ENCODE measurements around the gene ARMH1.

DNA sequence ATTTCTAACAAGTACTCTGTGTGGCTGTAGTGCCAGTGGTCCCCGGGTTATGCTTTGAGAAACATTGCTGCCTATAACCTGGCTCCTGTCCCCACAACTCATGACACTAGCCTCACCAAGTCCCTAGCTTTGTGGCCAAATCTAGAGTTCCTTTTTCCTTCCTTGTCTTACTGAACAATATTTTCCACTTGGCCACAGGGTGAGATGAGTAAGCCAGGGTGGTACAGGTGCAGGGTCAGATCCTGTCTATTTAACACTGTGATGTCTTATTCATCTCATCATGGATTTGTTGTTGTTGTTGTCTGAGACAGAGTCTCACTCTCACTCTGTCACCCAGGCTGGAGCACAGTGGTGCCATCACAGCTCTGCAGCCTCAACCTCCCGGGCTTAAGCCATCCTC, 18.6 kb downstream of the ARMH1 start:
- TF ChIP-seq, protein P1, sequence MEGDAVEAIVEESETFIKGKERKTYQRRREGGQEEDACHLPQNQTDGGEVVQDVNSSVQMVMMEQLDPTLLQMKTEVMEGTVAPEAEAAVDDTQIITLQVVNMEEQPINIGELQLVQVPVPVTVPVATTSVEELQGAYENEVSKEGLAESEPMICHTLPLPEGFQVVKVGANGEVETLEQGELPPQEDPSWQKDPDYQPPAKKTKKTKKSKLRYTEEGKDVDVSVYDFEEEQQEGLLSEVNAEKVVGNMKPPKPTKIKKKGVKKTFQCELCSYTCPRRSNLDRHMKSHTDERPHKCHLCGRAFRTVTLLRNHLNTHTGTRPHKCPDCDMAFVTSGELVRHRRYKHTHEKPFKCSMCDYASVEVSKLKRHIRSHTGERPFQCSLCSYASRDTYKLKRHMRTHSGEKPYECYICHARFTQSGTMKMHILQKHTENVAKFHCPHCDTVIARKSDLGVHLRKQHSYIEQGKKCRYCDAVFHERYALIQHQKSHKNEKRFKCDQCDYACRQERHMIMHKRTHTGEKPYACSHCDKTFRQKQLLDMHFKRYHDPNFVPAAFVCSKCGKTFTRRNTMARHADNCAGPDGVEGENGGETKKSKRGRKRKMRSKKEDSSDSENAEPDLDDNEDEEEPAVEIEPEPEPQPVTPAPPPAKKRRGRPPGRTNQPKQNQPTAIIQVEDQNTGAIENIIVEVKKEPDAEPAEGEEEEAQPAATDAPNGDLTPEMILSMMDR (IDR thresholded peaks at IDR 0.05), result no peak
- TF ChIP-seq TCF7L2 (IDR thresholded peaks at IDR 0.05; ENCODE audit: low read depth, low read length) (no peak), POLR2AphosphoS5 (IDR thresholded peaks at IDR 0.05; ENCODE audit: low read depth, low read length) (no peak), SIN3A (IDR thresholded peaks at IDR 0.05; ENCODE audit: borderline replicate concordance, insufficient read depth, low read depth, low read length) (no peak)
- TF ChIP-seq, protein P2, sequence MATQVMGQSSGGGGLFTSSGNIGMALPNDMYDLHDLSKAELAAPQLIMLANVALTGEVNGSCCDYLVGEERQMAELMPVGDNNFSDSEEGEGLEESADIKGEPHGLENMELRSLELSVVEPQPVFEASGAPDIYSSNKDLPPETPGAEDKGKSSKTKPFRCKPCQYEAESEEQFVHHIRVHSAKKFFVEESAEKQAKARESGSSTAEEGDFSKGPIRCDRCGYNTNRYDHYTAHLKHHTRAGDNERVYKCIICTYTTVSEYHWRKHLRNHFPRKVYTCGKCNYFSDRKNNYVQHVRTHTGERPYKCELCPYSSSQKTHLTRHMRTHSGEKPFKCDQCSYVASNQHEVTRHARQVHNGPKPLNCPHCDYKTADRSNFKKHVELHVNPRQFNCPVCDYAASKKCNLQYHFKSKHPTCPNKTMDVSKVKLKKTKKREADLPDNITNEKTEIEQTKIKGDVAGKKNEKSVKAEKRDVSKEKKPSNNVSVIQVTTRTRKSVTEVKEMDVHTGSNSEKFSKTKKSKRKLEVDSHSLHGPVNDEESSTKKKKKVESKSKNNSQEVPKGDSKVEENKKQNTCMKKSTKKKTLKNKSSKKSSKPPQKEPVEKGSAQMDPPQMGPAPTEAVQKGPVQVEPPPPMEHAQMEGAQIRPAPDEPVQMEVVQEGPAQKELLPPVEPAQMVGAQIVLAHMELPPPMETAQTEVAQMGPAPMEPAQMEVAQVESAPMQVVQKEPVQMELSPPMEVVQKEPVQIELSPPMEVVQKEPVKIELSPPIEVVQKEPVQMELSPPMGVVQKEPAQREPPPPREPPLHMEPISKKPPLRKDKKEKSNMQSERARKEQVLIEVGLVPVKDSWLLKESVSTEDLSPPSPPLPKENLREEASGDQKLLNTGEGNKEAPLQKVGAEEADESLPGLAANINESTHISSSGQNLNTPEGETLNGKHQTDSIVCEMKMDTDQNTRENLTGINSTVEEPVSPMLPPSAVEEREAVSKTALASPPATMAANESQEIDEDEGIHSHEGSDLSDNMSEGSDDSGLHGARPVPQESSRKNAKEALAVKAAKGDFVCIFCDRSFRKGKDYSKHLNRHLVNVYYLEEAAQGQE (IDR thresholded peaks at IDR 0.05; ENCODE audit: insufficient read depth in 1 of 2, low read depth in 2 of 2, low read length in 1 of 2), result no peak
